ENCODE data around the gene NKX2-4. TPM values are rescaled to one million over a fixed set of nuclear protein-coding genes. Genes with fewer than 3 reads are reported as not detected.

Gene NKX2-4
- total and polyA plus RNA-seq, 2 donors (not counting 1 experiment from before 2014, with no cell fraction given): not detected

GRCh38 chr20:21378259-21378658, 19.1 kb downstream of the NKX2-4 start:
- peaks cover 3% of the 10 kb centered on the region for H3K79me2 ChIP-seq (ENCODE audit: control insufficient read depth, insufficient read depth, low read length)
- H3K4me1 ChIP-seq (ENCODE audit: control insufficient read depth, extremely low read depth, insufficient read depth, low read length): no peaks in the 10 kb centered on the region
- no peak overlapping the region for H3K27ac ChIP-seq (ENCODE audit: insufficient read depth, low read length)
- no peak overlapping the region for H2AFZ ChIP-seq (ENCODE audit: low read length)
- DNase-seq (ENCODE audit: low read depth in 2 of 2): no peak
- H3K36me3 ChIP-seq (ENCODE audit: control insufficient read depth, insufficient read depth, low read length): peaks cover under 1% of the 10 kb centered on the region
- no peak overlapping the region for H3K4me3 ChIP-seq (replicated peaks in 1 of 4; ENCODE audit: control extremely low read depth in 1 of 4, insufficient read depth in 1 of 4, low read depth in 3 of 4, low read length in 4 of 4)
- H4K20me1 ChIP-seq (ENCODE audit: control insufficient read depth, extremely low read depth, insufficient read depth, low read length): no peaks in the 10 kb centered on the region
- H3K27me3 ChIP-seq (ENCODE audit: control insufficient read depth, insufficient read depth, low read length): no peaks in the 10 kb centered on the region
- TF ChIP-seq EZH2 (IDR thresholded peaks at IDR 0.05; ENCODE audit: low read length, missing control alignments) (no peak), CTCF (conservative IDR thresholded peaks at IDR 0.05 in 1 of 2, IDR thresholded peaks at IDR 0.05 in 1 of 2; ENCODE audit: low read depth in 1 of 2, low read length in 2 of 2) (no peak)
- H3K9me3 ChIP-seq (ENCODE audit: control insufficient read depth, insufficient read depth, low read depth, low read length): no peaks in the 10 kb centered on the region
- H3K4me2 ChIP-seq (ENCODE audit: extremely low read depth, insufficient read depth, low read length): no peak overlapping the region
- no peak overlapping the region for H3K9ac ChIP-seq (ENCODE audit: insufficient read depth, low read length)

GRCh38 chr20:21377701-21378100, 19.6 kb downstream of the NKX2-4 start:
- Histone ChIP-seq H4K20me1 (ENCODE audit: control insufficient read depth, extremely low read depth, insufficient read depth, low read length) (no peaks in the 10 kb centered on the region), H2AFZ (ENCODE audit: low read length) (no peak overlapping the region), H3K4me1 (ENCODE audit: control insufficient read depth, extremely low read depth, insufficient read depth, low read length) (no peaks in the 10 kb centered on the region), H3K27ac (ENCODE audit: insufficient read depth, low read length) (no peak overlapping the region), H3K4me2 (ENCODE audit: extremely low read depth, insufficient read depth, low read length) (no peak overlapping the region), H3K9me3 (ENCODE audit: control insufficient read depth, insufficient read depth, low read depth, low read length) (no peaks in the 10 kb centered on the region), H3K36me3 (ENCODE audit: control insufficient read depth, insufficient read depth, low read length) (no peaks in the 10 kb centered on the region), H3K4me3 (replicated peaks in 1 of 4; ENCODE audit: control extremely low read depth in 1 of 4, insufficient read depth in 1 of 4, low read depth in 3 of 4, low read length in 4 of 4) (no peak overlapping the region), H3K9ac (ENCODE audit: insufficient read depth, low read length) (no peak overlapping the region), H3K79me2 (ENCODE audit: control insufficient read depth, insufficient read depth, low read length) (peaks cover 5% of the 10 kb centered on the region), H3K27me3 (ENCODE audit: control insufficient read depth, insufficient read depth, low read length) (no peaks in the 10 kb centered on the region)
- DNase-seq (ENCODE audit: low read depth in 2 of 2): no peak
- TF ChIP-seq EZH2 (IDR thresholded peaks at IDR 0.05; ENCODE audit: low read length, missing control alignments) (no peak), CTCF (conservative IDR thresholded peaks at IDR 0.05 in 1 of 2, IDR thresholded peaks at IDR 0.05 in 1 of 2; ENCODE audit: low read depth in 1 of 2, low read length in 2 of 2) (no peak)

- no peak overlapping the region for H2AFZ ChIP-seq (ENCODE audit: low read length)
- no peaks in the 10 kb centered on the region for H3K36me3 ChIP-seq (ENCODE audit: control insufficient read depth, insufficient read depth, low read length)
- no peak overlapping the region for H3K27ac ChIP-seq (ENCODE audit: insufficient read depth, low read length)
- no peaks in the 10 kb centered on the region for H3K4me1 ChIP-seq (ENCODE audit: control insufficient read depth, extremely low read depth, insufficient read depth, low read length)
- TF ChIP-seq CTCF (conservative IDR thresholded peaks at IDR 0.05 in 1 of 2, IDR thresholded peaks at IDR 0.05 in 1 of 2; ENCODE audit: low read depth in 1 of 2, low read length in 2 of 2): no peak
- no peak for TF ChIP-seq EZH2 (IDR thresholded peaks at IDR 0.05; ENCODE audit: low read length, missing control alignments)
- no peaks in the 10 kb centered on the region for H4K20me1 ChIP-seq (ENCODE audit: control insufficient read depth, extremely low read depth, insufficient read depth, low read length)
- H3K9ac ChIP-seq (ENCODE audit: insufficient read depth, low read length): no peak overlapping the region
- H3K4me2 ChIP-seq (ENCODE audit: extremely low read depth, insufficient read depth, low read length): no peak overlapping the region
- no peaks in the 10 kb centered on the region for H3K9me3 ChIP-seq (ENCODE audit: control insufficient read depth, insufficient read depth, low read depth, low read length)
- peaks cover 7% of the 10 kb centered on the region for H3K79me2 ChIP-seq (ENCODE audit: control insufficient read depth, insufficient read depth, low read length)
- no peak for DNase-seq (ENCODE audit: low read depth in 2 of 2)
- H3K4me3 ChIP-seq (replicated peaks in 1 of 4; ENCODE audit: control extremely low read depth in 1 of 4, insufficient read depth in 1 of 4, low read depth in 3 of 4, low read length in 4 of 4): no peak overlapping the region
- no peaks in the 10 kb centered on the region for H3K27me3 ChIP-seq (ENCODE audit: control insufficient read depth, insufficient read depth, low read length)
These were observed 20.7 kb downstream of the NKX2-4 start for GRCh38 chr20:21376626-21377025.
